HG02610 (cell line): ENCODE data around the gene LCE5A.
"Not testable (repeated sequence)": the region's sequence is repeated elsewhere in the genome, so short reads cannot be mapped to it uniquely, and the experiment has no call there.

Experiments
- ATAC-seq: cut with Tn5 transposase; IDR thresholded peaks from one replicate; pipeline ENCODE4 v1.9.1; 2021; ENCODE audit warnings: mild to moderate bottlenecking, moderate library complexity; ENCODE audit not compliant: unreplicated experiment

LCE5A gene

GRCh38 chr1:152510503-152510902, at the start of gene LCE5A:
Gene LCE5A (plus strand): TSS chr1:152510803. CDS start chr1:152511535, 732 bp downstream.
- ATAC-seq: no peak

GRCh38 chr1:152461544-152461943, 49.1 kb upstream of the LCE5A start:
- no peak for ATAC-seq

GRCh38 chr1:152462636-152463035, 48.0 kb upstream of the LCE5A start:
- no peak for ATAC-seq

- ATAC-seq: no peak
These were observed 44.4 kb upstream of the LCE5A start for GRCh38 chr1:152466217-152466616.

- no peak for ATAC-seq
These were observed 36.6 kb upstream of the LCE5A start for GRCh38 chr1:152473887-152474537.

GRCh38 chr1:152479792-152480595, 30.6 kb upstream of the LCE5A start:
- ATAC-seq: no peak

- ATAC-seq: no peak
These were observed 28.5 kb upstream of the LCE5A start for GRCh38 chr1:152481869-152482664.

GRCh38 chr1:152486400-152487006, 24.1 kb upstream of the LCE5A start:
- ATAC-seq: no peak

- no peak for ATAC-seq
These were observed 22.7 kb upstream of the LCE5A start for GRCh38 chr1:152487871-152488270.

- not testable (repeated sequence) for ATAC-seq
These were observed 19.1 kb upstream of the LCE5A start for GRCh38 chr1:152491537-152491936.

GRCh38 chr1:152495066-152495675, 15.4 kb upstream of the LCE5A start:
- ATAC-seq: no peak

GRCh38 chr1:152497273-152497672, 13.3 kb upstream of the LCE5A start:
- no peak for ATAC-seq

GRCh38 chr1:152501704-152502103, 8.9 kb upstream of the LCE5A start:
- no peak for ATAC-seq

GRCh38 chr1:152502496-152503180, 8.0 kb upstream of the LCE5A start:
- ATAC-seq: no peak

GRCh38 chr1:152505083-152505482, 5.5 kb upstream of the LCE5A start:
- ATAC-seq: no peak

GRCh38 chr1:152506899-152507498, 3.6 kb upstream of the LCE5A start:
- ATAC-seq: no peak

GRCh38 chr1:152511596-152511995, 993 bp downstream of the LCE5A start:
- ATAC-seq: no peak

GRCh38 chr1:152513081-152513480, 2.5 kb downstream of the LCE5A start:
- ATAC-seq: no peak

- no peak for ATAC-seq
These were observed 4.3 kb downstream of the LCE5A start for GRCh38 chr1:152514715-152515433.
